CD4-positive, alpha-beta T cell treated with Interferon gamma for 1 hour (primary cell): ENCODE data around the gene CFAP157.
"Not testable (repeated sequence)": the region's sequence is repeated elsewhere in the genome, so short reads cannot be mapped to it uniquely, and the experiment has no call there.

ENCODE experiments used
- DNase-seq: peaks from one replicate; pipeline ENCODE4 v3.0.0-alpha.2; 2020

The CFAP157 gene

GRCh38 chr9:127739614-127740330 is 33.0 kb downstream of the CFAP157 start:
- no peak for DNase-seq

DNA sequence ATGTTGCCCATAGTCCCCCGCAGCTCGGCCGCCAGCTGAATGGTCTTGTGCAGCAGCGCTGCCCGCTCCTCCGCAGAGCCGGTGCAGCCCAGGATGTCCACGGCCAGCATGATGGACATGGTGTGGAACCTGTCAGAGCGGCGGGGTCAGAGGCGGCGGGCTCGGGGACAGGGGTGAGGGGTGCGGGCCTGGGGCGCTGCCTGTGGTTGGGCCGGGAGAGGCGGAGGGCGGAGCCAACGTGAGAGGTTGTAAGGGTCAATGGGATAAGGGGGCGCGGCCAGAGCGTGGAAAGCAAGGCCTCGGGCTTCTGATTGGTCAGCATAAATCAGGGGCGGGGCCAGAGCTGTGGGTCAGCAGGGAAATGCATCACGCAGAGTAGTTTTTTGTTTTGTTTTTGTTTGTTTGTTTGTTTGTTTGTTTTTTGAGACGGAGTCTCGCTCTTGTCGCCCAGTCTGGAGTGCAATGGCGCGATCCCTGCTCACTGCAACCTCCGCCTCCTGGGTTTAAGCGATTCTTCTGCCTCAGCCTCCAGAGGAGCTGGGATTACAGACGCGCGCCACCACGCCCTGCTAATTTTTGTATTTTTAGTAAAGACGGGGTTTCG is 35.1 kb downstream of the CFAP157 start:
- DNase-seq = no peak

- no peak for DNase-seq
These were observed 35.8 kb downstream of the CFAP157 start for GRCh38 chr9:127742435-127743088.

- no peak for DNase-seq
These were observed 37.8 kb downstream of the CFAP157 start for GRCh38 chr9:127744398-127745110.

DNA sequence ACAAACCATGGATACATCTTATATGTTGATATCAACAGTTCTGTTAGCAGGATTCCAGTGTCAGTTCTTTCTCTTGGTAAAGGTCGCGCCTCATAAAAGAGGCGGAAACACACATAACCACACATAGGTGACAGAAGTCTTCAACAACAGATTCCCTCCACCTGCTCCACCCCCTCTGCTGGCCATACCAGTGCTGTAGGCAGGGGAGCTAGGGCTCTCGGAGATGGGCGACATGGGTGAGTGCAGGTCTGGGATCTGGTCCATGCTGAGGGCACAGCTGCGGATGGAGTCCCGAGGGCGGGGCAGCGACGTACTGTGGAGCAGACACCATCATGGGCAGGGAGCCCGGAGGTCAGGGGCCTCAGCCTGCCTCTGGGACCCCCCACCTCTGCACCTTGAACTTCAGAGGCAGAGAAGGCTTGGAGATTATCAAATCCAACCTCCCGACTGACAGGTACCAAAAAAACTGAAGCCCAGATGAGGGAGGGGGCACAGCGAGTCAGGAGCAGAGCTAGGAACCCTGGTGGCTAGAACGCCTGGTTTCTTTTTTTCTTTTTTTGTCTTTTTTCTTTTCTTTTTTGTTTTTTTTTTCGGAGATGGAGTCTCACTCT is 40.3 kb downstream of the CFAP157 start:
- peak; percentile 37 for DNase-seq

DNA sequence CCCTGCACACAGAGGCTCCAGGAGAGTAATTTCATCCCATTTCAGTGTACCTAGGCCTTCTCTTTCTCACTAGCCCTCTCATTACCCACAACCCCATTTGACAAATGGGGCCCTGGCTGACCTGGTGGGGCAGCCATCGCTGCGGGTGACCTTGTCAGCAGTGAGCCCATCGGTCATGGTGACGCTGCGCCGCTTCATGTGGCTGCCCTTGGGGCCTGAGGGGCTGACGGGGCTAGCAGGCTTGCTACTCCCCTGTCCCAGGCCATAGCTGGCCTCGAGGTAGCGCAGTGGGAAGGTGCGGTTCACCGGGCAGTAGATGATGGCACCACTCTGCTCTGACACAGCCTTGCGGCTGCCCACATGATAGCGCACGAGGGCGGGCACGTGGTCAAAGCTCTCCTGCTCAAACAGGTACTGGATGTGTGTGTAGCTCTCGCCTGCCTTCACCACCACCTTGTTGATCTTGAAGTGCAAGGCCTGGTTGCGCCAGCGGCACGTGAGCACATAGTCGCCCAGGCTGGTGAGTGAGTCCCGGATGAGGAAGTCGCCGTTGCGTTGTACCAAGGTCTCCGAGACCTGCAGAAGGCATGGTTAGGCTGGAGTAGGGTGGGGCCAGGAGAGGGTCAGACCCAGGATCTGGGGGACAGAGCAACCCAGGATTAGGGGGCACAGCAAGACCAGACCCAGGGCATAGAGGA is 42.5 kb downstream of the CFAP157 start:
- no peak for DNase-seq

GRCh38 chr9:127751269-127752054 is 44.7 kb downstream of the CFAP157 start:
- DNase-seq = no peak

- DNase-seq = no peak
These were observed 46.4 kb downstream of the CFAP157 start for GRCh38 chr9:127753148-127753547.

- DNase-seq = no peak
These were observed 46.8 kb downstream of the CFAP157 start for GRCh38 chr9:127753622-127754021.

DNA sequence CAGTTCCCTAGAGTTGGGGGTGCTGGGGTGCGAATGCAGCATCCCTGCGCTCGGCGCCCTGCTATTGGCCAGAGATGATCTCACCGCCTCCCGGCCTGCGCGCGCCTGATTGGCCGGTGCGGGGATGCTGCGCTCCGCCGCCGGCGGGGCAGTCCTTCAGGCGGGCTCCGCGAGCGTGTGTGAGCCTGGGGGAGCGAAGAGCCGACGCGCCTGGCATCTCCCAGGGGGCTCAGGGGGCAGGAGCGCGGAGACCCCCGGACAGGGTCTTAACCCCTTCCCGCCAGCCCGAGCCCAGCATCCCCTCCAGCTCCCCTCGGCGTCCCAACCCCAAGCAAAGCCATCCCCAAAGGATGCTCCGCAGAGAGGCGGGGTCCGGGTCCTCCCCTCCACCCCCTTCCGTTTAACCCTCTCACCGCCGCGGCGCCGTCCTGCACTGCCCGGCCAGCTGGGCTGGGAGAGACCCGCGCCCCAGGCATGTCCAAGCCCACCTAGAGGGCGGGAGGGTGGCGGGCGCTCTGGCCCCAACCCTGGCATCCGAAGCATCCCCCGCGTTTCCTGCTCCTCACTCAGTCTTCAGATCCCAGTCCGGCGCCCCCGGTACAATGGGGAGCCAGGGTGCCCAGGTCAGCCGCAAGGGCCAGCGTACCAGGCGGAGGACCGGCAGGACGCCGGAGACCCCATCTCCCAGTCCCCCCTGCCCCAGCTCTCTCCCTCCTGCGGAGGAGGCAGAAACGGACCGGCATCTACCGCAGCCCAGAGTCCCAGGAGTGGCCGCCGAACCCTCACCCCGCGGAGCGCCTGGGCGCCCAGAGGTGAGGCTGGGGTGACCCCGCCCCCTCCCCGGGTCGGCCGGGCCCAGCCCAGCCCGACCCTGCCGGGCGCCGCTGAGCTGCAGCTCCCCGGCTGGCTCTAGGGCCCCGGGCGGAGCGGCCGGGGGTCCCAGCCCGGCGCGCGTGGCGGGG is 47.6 kb downstream of the CFAP157 start:
- DNase-seq = no peak

- no peak for DNase-seq
These were observed 48.6 kb downstream of the CFAP157 start for GRCh38 chr9:127755061-127756060.

DNA sequence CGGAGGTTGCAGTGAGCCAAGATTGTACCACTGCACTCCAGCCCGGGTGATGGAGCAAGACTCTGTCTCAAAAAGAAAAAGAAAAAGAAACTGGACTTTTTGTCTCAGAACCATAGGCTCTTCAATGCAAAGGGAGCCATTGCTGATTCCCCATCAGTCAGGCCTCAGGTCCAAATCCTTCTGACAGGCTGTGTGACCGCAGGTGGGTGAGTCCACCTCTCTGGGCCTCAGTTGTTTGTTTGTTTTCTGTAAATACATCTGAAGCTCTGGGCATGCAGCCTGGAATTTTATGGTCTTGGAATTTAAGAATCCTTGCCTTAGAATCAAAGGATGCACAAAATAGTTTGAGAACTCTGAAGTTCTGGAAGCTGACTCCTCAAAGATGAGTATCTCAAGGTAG is 49.4 kb downstream of the CFAP157 start:
- no peak for DNase-seq

GRCh38 chr9:127756776-127757175 is 50.0 kb downstream of the CFAP157 start:
- not testable (repeated sequence) for DNase-seq

DNA sequence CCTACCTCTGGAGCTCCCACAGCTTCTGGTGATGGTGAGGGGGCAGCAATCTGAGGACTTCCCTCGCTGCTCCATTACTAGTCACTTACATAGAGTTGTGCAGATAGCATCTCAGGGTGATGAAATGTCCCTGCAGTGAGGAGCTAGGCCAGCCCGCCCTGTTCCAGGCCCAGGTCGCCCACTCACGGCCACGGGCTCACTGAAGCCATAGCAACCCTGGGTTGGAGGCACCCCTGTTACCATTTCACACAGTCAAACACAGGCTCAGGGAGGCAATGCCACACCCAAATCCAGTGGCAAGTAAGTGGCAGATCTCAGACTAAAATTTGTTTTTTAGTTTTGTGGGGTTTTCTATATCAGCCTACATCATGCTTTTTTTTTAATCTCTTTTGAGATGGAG is 52.1 kb downstream of the CFAP157 start:
- DNase-seq = no peak

GRCh38 chr9:127761061-127761460 is 54.3 kb downstream of the CFAP157 start:
- DNase-seq = no peak

DNA sequence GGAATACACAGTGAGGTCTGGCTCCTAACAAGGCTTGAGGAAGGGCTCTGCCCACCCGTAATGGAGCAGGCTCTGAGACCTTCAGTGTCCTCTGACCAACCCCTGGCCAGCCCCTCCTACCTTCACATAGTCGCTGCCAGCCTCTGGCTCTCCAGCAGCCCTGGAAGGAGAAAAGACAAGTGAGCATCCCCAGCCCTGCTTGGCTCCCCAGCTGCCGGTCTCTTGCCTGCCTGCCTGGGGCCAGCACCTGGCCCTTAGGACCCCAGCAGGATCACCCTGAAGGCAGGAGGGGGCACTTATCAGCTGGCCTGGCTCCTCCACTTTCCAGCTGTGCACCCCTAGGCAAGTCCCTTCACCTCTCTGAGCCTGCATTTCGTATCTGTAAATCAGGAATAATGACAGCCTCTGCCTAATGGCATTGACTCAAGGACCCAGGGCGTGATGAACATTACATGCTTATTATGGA is 54.7 kb downstream of the CFAP157 start:
- DNase-seq = no peak

GRCh38 chr9:127762111-127762676 is 55.4 kb downstream of the CFAP157 start:
- DNase-seq = no peak

GRCh38 chr9:127763918-127764384 is 57.2 kb downstream of the CFAP157 start:
- DNase-seq = peak; percentile 43
